ENCODE data around the gene PRKAG2. TPM values are rescaled to one million over a fixed set of nuclear protein-coding genes. Genes with fewer than 3 reads are reported as not detected.

The PRKAG2 gene
- total RNA-seq, 1 donor from 2014 or later, result 35.6 TPM

- no peaks in the 10 kb centered on the region for H3K9me3 ChIP-seq
- H3K27ac ChIP-seq, result no peak overlapping the region
- DNase-seq, result no peak
- intact Hi-C loops (cut with DNase I), result no loop called here
- no peak for ATAC-seq
- H3K4me3 ChIP-seq, result no peak overlapping the region
- no peaks in the 10 kb centered on the region for H3K27me3 ChIP-seq
- H3K4me1 ChIP-seq, result peaks cover 10% of the 10 kb centered on the region
- TF ChIP-seq CTCF (IDR thresholded peaks at IDR 0.05), result no peak
- no peaks in the 10 kb centered on the region for H3K36me3 ChIP-seq
These were observed 40.0 kb downstream of the PRKAG2 start for GRCh38 chr7:151836927-151837205.

GRCh38 chr7:151836191-151836926, 40.6 kb downstream of the PRKAG2 start:
- no peaks in the 10 kb centered on the region for H3K27me3 ChIP-seq
- ATAC-seq (no peak), DNase-seq (no peak)
- no peak overlapping the region for H3K4me3 ChIP-seq
- H3K27ac ChIP-seq, result no peak overlapping the region
- H3K36me3 ChIP-seq, result no peaks in the 10 kb centered on the region
- H3K4me1 ChIP-seq, result peaks cover 10% of the 10 kb centered on the region
- TF ChIP-seq CTCF (IDR thresholded peaks at IDR 0.05), result no peak
- intact Hi-C loops (cut with DNase I), result no loop called here
- H3K9me3 ChIP-seq, result no peaks in the 10 kb centered on the region

- TF ChIP-seq CTCF (IDR thresholded peaks at IDR 0.05), result no peak
- Histone ChIP-seq H3K36me3 (no peaks in the 10 kb centered on the region), H3K27ac (no peak overlapping the region), H3K27me3 (no peaks in the 10 kb centered on the region), H3K9me3 (no peaks in the 10 kb centered on the region), H3K4me1 (peaks cover 10% of the 10 kb centered on the region), H3K4me3 (no peak overlapping the region)
- DNase-seq (no peak), ATAC-seq (no peak)
- intact Hi-C loops (cut with DNase I), result no loop called here
These were observed 41.3 kb downstream of the PRKAG2 start for GRCh38 chr7:151835636-151836035.

- peaks cover 6% of the 10 kb centered on the region for H3K4me1 ChIP-seq
These were observed 42.5 kb downstream of the PRKAG2 start for GRCh38 chr7:151834271-151835035.

GRCh38 chr7:151833691-151834090, 43.2 kb downstream of the PRKAG2 start:
- no peak for DNase-seq
- H3K9me3 ChIP-seq, result no peaks in the 10 kb centered on the region
- H3K4me3 ChIP-seq, result no peak overlapping the region
- peaks cover 6% of the 10 kb centered on the region for H3K4me1 ChIP-seq
- H3K27me3 ChIP-seq, result no peaks in the 10 kb centered on the region
- H3K36me3 ChIP-seq, result no peaks in the 10 kb centered on the region
- H3K27ac ChIP-seq, result no peak overlapping the region
- TF ChIP-seq CTCF (IDR thresholded peaks at IDR 0.05), result no peak
- no peak for ATAC-seq
- intact Hi-C loops (cut with DNase I), result no loop called here

More at GRCh38 chr7:151834271-151835035, 42.5 kb downstream of the PRKAG2 start:
- Histone ChIP-seq H3K36me3 (no peaks in the 10 kb centered on the region), H3K9me3 (no peaks in the 10 kb centered on the region), H3K4me3 (no peak overlapping the region), H3K27me3 (no peaks in the 10 kb centered on the region), H3K27ac (no peak overlapping the region)
- TF ChIP-seq CTCF (IDR thresholded peaks at IDR 0.05), result no peak
- DNase-seq (no peak), ATAC-seq (no peak)
- intact Hi-C loops (cut with DNase I), result no loop called here

Measured in upper lobe of right lung (tissue), 1 donor.